ENCODE measurements around the gene DICER1.

DICER1 gene

GRCh38 chr14:95134304-95134933 is 22.9 kb downstream of the DICER1 start:
- ATAC-seq (ENCODE audit: insufficient read depth, low read depth), result no peak
- H3K79me2 ChIP-seq (ENCODE audit: insufficient read depth, low read length), result peaks cover 71% of the 10 kb centered on the region
- H4K20me1 ChIP-seq (ENCODE audit: insufficient read depth, low read length), result peaks cover 47% of the 10 kb centered on the region
- DNase-seq, result no peak
- H3K9me3 ChIP-seq (ENCODE audit: insufficient read depth, low read length, severe bottlenecking), result no peaks in the 10 kb centered on the region
- TF ChIP-seq CTCF (IDR thresholded peaks at IDR 0.05; ENCODE audit: borderline replicate concordance, extremely low read depth, low read length, poor library complexity, severe bottlenecking), result no peak
- TF ChIP-seq EZH2 (IDR thresholded peaks at IDR 0.05; ENCODE audit: borderline replicate concordance, low read depth, low read length, severe bottlenecking), result no peak
- H3K27me3 ChIP-seq (ENCODE audit: insufficient read depth, low read length, poor library complexity), result no peaks in the 10 kb centered on the region
- H3K4me2 ChIP-seq (ENCODE audit: insufficient read depth, low read length), result no peak overlapping the region
- H3K27ac ChIP-seq (ENCODE audit: low read length), result no peak overlapping the region
- peaks cover 63% of the 10 kb centered on the region for H3K36me3 ChIP-seq (ENCODE audit: insufficient read depth, low read length)
- H3K4me1 ChIP-seq (ENCODE audit: insufficient read depth, low read length), result no peaks in the 10 kb centered on the region
- no peak overlapping the region for H3K4me3 ChIP-seq (ENCODE audit: low read depth in 1 of 2, low read length in 2 of 2)
- H3K9ac ChIP-seq (ENCODE audit: low read depth, low read length), result no peak overlapping the region
- H2AFZ ChIP-seq (ENCODE audit: low read depth, low read length), result no peak overlapping the region

DNA sequence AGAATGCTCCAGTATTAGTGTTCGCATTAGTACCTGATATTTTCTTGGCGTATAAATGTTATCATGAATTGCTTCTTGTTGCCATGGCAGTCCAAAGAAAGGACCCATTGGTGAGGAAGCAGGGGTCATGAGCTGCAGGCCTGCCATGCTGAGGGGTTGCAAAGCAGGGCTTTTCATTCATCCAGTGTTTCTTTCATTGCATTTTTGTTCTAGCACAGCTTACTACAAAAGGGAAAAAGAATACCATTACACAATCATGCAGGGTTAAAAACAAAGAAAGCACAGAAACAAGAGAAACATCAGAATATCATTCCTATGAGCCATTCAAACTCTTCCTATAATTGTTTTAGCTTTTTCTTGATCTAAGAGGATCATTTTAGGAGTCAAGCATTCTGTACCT is 24.0 kb downstream of the DICER1 start:
- H3K4me2 ChIP-seq (ENCODE audit: insufficient read depth, low read length), result no peak overlapping the region
- H3K27me3 ChIP-seq (ENCODE audit: insufficient read depth, low read length, poor library complexity), result no peaks in the 10 kb centered on the region
- peaks cover 62% of the 10 kb centered on the region for H3K79me2 ChIP-seq (ENCODE audit: insufficient read depth, low read length)
- no peak for ATAC-seq (ENCODE audit: insufficient read depth, low read depth)
- H4K20me1 ChIP-seq (ENCODE audit: insufficient read depth, low read length), result peaks cover 44% of the 10 kb centered on the region
- no peaks in the 10 kb centered on the region for H3K4me1 ChIP-seq (ENCODE audit: insufficient read depth, low read length)
- no peak overlapping the region for H3K9ac ChIP-seq (ENCODE audit: low read depth, low read length)
- H3K4me3 ChIP-seq (ENCODE audit: low read depth in 1 of 2, low read length in 2 of 2), result no peak overlapping the region
- H3K27ac ChIP-seq (ENCODE audit: low read length), result no peak overlapping the region
- H3K9me3 ChIP-seq (ENCODE audit: insufficient read depth, low read length, severe bottlenecking), result no peaks in the 10 kb centered on the region
- TF ChIP-seq CTCF (IDR thresholded peaks at IDR 0.05; ENCODE audit: borderline replicate concordance, extremely low read depth, low read length, poor library complexity, severe bottlenecking), result no peak
- no peak for DNase-seq
- H2AFZ ChIP-seq (ENCODE audit: low read depth, low read length), result no peak overlapping the region
- H3K36me3 ChIP-seq (ENCODE audit: insufficient read depth, low read length), result peaks cover 72% of the 10 kb centered on the region

DNA sequence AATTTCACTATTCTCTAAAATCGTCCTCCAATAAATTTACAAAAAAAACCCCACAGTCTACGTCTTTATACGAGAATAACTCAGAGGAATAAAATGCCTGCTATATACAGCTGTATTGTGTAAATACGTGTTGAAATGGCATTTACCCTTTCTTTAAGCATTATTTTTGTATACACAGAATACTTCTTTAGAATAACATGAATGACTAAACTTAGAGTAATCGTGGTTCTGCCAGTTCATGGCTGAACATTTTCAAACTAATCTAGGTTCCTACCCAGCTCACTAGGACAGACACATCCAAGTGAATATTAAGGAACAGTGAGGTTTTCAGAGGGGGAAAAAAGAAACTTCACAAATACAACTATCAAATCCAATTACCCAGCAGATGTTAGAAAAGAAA is 24.6 kb downstream of the DICER1 start:
- H3K4me1 ChIP-seq (ENCODE audit: insufficient read depth, low read length), result no peaks in the 10 kb centered on the region
- H4K20me1 ChIP-seq (ENCODE audit: insufficient read depth, low read length), result peaks cover 40% of the 10 kb centered on the region
- H3K36me3 ChIP-seq (ENCODE audit: insufficient read depth, low read length), result peaks cover 74% of the 10 kb centered on the region
- H3K27me3 ChIP-seq (ENCODE audit: insufficient read depth, low read length, poor library complexity), result no peaks in the 10 kb centered on the region
- DNase-seq (no peak), ATAC-seq (ENCODE audit: insufficient read depth, low read depth) (no peak)
- H3K9me3 ChIP-seq (ENCODE audit: insufficient read depth, low read length, severe bottlenecking), result no peaks in the 10 kb centered on the region
- H3K4me3 ChIP-seq (ENCODE audit: low read depth in 1 of 2, low read length in 2 of 2), result no peak overlapping the region
- peaks cover 57% of the 10 kb centered on the region for H3K79me2 ChIP-seq (ENCODE audit: insufficient read depth, low read length)
- H3K27ac ChIP-seq (ENCODE audit: low read length), result no peak overlapping the region
- H3K9ac ChIP-seq (ENCODE audit: low read depth, low read length), result no peak overlapping the region
- no peak overlapping the region for H2AFZ ChIP-seq (ENCODE audit: low read depth, low read length)
- TF ChIP-seq CTCF (IDR thresholded peaks at IDR 0.05; ENCODE audit: borderline replicate concordance, extremely low read depth, low read length, poor library complexity, severe bottlenecking), result no peak
- TF ChIP-seq EZH2 (IDR thresholded peaks at IDR 0.05; ENCODE audit: borderline replicate concordance, low read depth, low read length, severe bottlenecking), result no peak
- H3K4me2 ChIP-seq (ENCODE audit: insufficient read depth, low read length), result no peak overlapping the region

- DNase-seq, result no peak
- H3K79me2 ChIP-seq (ENCODE audit: insufficient read depth, low read length), result peaks cover 40% of the 10 kb centered on the region
- TF ChIP-seq EZH2 (IDR thresholded peaks at IDR 0.05; ENCODE audit: borderline replicate concordance, low read depth, low read length, severe bottlenecking) (no peak), CTCF (IDR thresholded peaks at IDR 0.05; ENCODE audit: borderline replicate concordance, extremely low read depth, low read length, poor library complexity, severe bottlenecking) (no peak)
- H3K9ac ChIP-seq (ENCODE audit: low read depth, low read length), result no peak overlapping the region
- no peak overlapping the region for H3K27ac ChIP-seq (ENCODE audit: low read length)
- H3K4me2 ChIP-seq (ENCODE audit: insufficient read depth, low read length), result no peak overlapping the region
- H3K4me1 ChIP-seq (ENCODE audit: insufficient read depth, low read length), result no peaks in the 10 kb centered on the region
- no peaks in the 10 kb centered on the region for H3K27me3 ChIP-seq (ENCODE audit: insufficient read depth, low read length, poor library complexity)
- no peak overlapping the region for H3K4me3 ChIP-seq (ENCODE audit: low read depth in 1 of 2, low read length in 2 of 2)
- peaks cover 23% of the 10 kb centered on the region for H4K20me1 ChIP-seq (ENCODE audit: insufficient read depth, low read length)
- peaks cover 78% of the 10 kb centered on the region for H3K36me3 ChIP-seq (ENCODE audit: insufficient read depth, low read length)
- no peaks in the 10 kb centered on the region for H3K9me3 ChIP-seq (ENCODE audit: insufficient read depth, low read length, severe bottlenecking)
- no peak overlapping the region for H2AFZ ChIP-seq (ENCODE audit: low read depth, low read length)
- ATAC-seq (ENCODE audit: insufficient read depth, low read depth), result no peak
Observed at GRCh38 chr14:95130549-95130948, 26.8 kb downstream of the DICER1 start.

Data from DND-41 (cell line).